Heart left ventricle (tissue), 16 donors: ENCODE measurements around the gene ZNF106. TPM values are rescaled to one million over a fixed set of nuclear protein-coding genes. Genes with fewer than 3 reads are reported as not detected.

Experiments
- ATAC-seq, 4 donors: fragments of 200-7000 bp; cut with Tn5 transposase; one replicate each; pipeline ENCODE4 v1.9.1; 2020 to 2022; ENCODE audit warnings: moderate library complexity in 4 of 4, mild to moderate bottlenecking in 3 of 4, moderate number of reproducible peaks in 1 of 4
- DNase-seq, 5 donors: peaks; one replicate each; pipeline ENCODE4 v3.0.0-alpha.2; 2020
- H3K27ac ChIP-seq, 12 donors: fragments of 200-600 bp; sonication (generic) in 4 of 12; one replicate each; pipeline versions ENCODE4 v1.5.0 to v1.8.0; 2016 to 2022; ENCODE audit warnings: mild to moderate bottlenecking in 2 of 12
- H3K27me3 ChIP-seq, 9 donors: fragments of 200-600 bp; sonication (generic) in 2 of 9; one replicate each; pipeline versions ENCODE4 v1.5.1 to v1.8.0; 2016 to 2022; ENCODE audit warnings: mild to moderate bottlenecking in 3 of 9
- H3K36me3 ChIP-seq, 9 donors: fragments of 200-600 bp; sonication (generic) in 2 of 9; one replicate each; pipeline versions ENCODE4 v1.5.0 to v1.8.0; 2018 to 2022; ENCODE audit warnings: mild to moderate bottlenecking in 2 of 9
- H3K4me1 ChIP-seq, 12 donors: fragments of 200-600 bp; sonication (generic) in 4 of 12; one replicate each; pipeline versions ENCODE4 v1.5.0 to v1.8.0; 2016 to 2022; ENCODE audit warnings: mild to moderate bottlenecking in 3 of 12
- H3K4me3 ChIP-seq, 12 donors: fragments of 200-600 bp; sonication (generic) in 4 of 12; one replicate each; pipeline versions ENCODE4 v1.5.0 to v1.8.0; 2017 to 2022; ENCODE audit warnings: mild to moderate bottlenecking in 9 of 12, moderate library complexity in 4 of 12
- H3K9me3 ChIP-seq, 12 donors: fragments of 200-600 bp; sonication (generic) in 4 of 12; one replicate each; pipeline versions ENCODE4 v1.5.0 to v1.8.0; 2016 to 2022; ENCODE audit warnings: mild to moderate bottlenecking in 1 of 12
- POLR2A ChIP-seq, 2 donors: fragments of 450-650 bp; IDR thresholded peaks; one replicate each; pipeline ENCODE4 v1.6.1; 2017; ENCODE audit warnings: antibody characterized with exemption in 2 of 2, mild to moderate bottlenecking in 2 of 2, moderate library complexity in 2 of 2
- WGBS, 4 donors: extraction: QIAGEN DNeasy Blood & Tissue Kit in 2 of 4; methylation state at CpG; one replicate each; pipeline versions ENCODE4 v1.1.5 to v1.1.7; 2013 to 2018; 5-methylcytosine and 5-hydroxymethylcytosine counted together
- intact Hi-C, 10 donors: fragments of 100-400 bp; cut with DNase I; formaldehyde crosslinking; loops; one replicate each; pipeline versions ENCODE4 v1.11.1 to v1.14.2; 2022
- polyA plus RNA-seq, 2 donors: library from polyadenylated mRNA; stranded (reverse); fragments of 200-250 nt; gene quantifications; one replicate each; pipeline ENCODE4 v1.2.3, GENCODE V29; 2013
- total RNA-seq, 9 donors: library from RNA; depleted of rRNA in 2 of 9; stranded (reverse); fragments of >200 nt in 2 of 9; fragmentation: NEBNext Ultra II Directional in 3 of 9; extraction: Animal tissue kit (Norgen Biotek cat#: 25700) in 3 of 9; gene quantifications; one replicate each; pipeline versions ENCODE4 v1.1.0 to v1.2.4, GENCODE V29; 2016 to 2023
- TF ChIP-seq, protein P1 (sequence below), 12 donors: fragments of 200-600 bp; sonication (generic) in 4 of 12; IDR thresholded peaks; one replicate each; pipeline versions ENCODE4 v1.5.0 to v1.8.0; 2018 to 2022; ENCODE audit warnings: antibody characterized with exemption in 12 of 12, mild to moderate bottlenecking in 5 of 12
- donor health status: ischemic (EF 13 %, LVEDD 7.1; RV severe dilation, severe dysfunction).
- donor health status: healthy with polysubstance abuse.
- donor health status: DM: no; HTN: yes; CAD: no.
- donor health status: DM: no; HTN: no; CAD: no.
- donor health status: ischemic (EF 25% LVEDD 6.9; RV normal size, moderate dysfunction).
- donor health status: ischemic (EF 25% LVEDD 5.7; RV mildly dilated, moderate dysfunction).
- donor health status: healthy.
- donor health status: DM: yes; HTN: yes; CAD: no.
- donor health status: ischemic (EF 35%, LVEDD 5.7; RV mildly dilated, moderate dysfunction).
- donor health status: nonischemic (EF 11% LVEDD 7.7; RV severe dilation, severe dysfunction).
- donor health status: DM: yes; HTN: yes; CAD: no.
- donor health status: PGD.
- donor health status: ischemic (EF 29% LVEDD 5.4; RV normal size, mild dysfunction).
- donor health status: nonischemic (EF 23%, LVEDD 6.1; RV moderate dilation, normal function).

ZNF106 gene
- total and polyA plus RNA-seq, 11 donors: 135 to 999 (median 705) TPM

DNA sequence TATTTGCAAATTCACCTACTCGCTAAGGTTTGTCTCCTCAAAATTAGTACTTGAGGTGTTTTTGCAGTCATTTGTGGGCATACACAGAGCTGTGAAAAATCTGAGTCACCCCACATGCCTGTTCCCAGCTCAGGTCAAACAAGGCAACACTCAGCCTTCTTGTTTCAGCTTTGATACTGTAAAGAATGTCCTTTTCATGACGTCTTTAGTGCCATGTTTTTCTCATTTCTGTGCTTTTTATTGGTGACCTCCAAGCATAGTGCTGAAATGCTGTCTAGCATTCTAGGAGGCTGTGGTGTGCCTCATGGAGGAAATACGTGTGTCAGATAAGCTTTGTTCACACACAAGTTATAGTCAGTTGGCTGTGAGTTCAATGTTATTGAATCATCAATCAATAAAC lies 122.8 kb downstream of the ZNF106 start:
- ATAC-seq (no peak), DNase-seq (no peak)
- 83 to 88% (median 87%) methylated on average over 3 of the region's 3 CpGs for WGBS, 4 donors
- peaks cover 0 to 6% (median 0%) of the 10 kb centered on the region in 12 donors for H3K4me1 ChIP-seq
- no peaks in the 10 kb centered on the region for H3K36me3 ChIP-seq
- no peaks in the 10 kb centered on the region for H3K27me3 ChIP-seq
- no peak overlapping the region for H3K27ac ChIP-seq
- intact Hi-C loops: no loop called here
- H3K9me3 ChIP-seq: no peaks in the 10 kb centered on the region
- no peak overlapping the region for H3K4me3 ChIP-seq
- TF ChIP-seq POLR2A (IDR thresholded peaks at IDR 0.05): no peak
- TF ChIP-seq, protein P1, sequence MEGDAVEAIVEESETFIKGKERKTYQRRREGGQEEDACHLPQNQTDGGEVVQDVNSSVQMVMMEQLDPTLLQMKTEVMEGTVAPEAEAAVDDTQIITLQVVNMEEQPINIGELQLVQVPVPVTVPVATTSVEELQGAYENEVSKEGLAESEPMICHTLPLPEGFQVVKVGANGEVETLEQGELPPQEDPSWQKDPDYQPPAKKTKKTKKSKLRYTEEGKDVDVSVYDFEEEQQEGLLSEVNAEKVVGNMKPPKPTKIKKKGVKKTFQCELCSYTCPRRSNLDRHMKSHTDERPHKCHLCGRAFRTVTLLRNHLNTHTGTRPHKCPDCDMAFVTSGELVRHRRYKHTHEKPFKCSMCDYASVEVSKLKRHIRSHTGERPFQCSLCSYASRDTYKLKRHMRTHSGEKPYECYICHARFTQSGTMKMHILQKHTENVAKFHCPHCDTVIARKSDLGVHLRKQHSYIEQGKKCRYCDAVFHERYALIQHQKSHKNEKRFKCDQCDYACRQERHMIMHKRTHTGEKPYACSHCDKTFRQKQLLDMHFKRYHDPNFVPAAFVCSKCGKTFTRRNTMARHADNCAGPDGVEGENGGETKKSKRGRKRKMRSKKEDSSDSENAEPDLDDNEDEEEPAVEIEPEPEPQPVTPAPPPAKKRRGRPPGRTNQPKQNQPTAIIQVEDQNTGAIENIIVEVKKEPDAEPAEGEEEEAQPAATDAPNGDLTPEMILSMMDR (IDR thresholded peaks at IDR 0.05): no peak

DNA sequence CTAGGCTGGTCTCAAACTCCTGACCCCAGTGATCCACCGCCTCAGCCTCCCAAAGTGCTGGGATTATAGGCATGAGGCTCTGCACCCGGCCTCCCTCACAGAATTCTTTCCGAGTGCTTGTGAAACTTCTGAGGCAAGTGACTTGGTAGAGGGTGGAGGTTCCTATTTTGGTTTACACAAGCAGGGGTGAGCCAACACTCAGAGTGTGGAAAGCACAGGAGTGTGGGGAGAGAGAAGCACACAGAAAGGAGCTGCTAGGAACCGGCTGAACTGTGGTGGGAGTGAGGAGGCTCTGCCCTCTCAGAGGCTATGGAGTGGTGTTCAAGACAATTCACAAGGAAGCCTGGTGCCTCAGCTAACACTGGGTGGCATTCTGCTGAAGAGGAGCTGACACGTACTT lies 123.9 kb downstream of the ZNF106 start:
- H3K27me3 ChIP-seq: no peaks in the 10 kb centered on the region
- no peaks in the 10 kb centered on the region for H3K9me3 ChIP-seq
- TF ChIP-seq, protein P1 (IDR thresholded peaks at IDR 0.05): no peak
- no peak for TF ChIP-seq POLR2A (IDR thresholded peaks at IDR 0.05)
- H3K4me1 ChIP-seq: peaks cover 0 to 6% (median 0%) of the 10 kb centered on the region in 12 donors
- intact Hi-C loops: no loop called here
- H3K4me3 ChIP-seq: no peak overlapping the region
- DNase-seq (no peak), ATAC-seq (peak in 3 of 4 donors; percentile 32 to 78 (median 53))
- H3K36me3 ChIP-seq: peaks cover 0 to 6% (median 0%) of the 10 kb centered on the region in 9 donors
- H3K27ac ChIP-seq: no peak overlapping the region
- WGBS, 4 donors: 73 to 87% (median 75%) methylated on average over 5 of the region's 5 CpGs

DNA sequence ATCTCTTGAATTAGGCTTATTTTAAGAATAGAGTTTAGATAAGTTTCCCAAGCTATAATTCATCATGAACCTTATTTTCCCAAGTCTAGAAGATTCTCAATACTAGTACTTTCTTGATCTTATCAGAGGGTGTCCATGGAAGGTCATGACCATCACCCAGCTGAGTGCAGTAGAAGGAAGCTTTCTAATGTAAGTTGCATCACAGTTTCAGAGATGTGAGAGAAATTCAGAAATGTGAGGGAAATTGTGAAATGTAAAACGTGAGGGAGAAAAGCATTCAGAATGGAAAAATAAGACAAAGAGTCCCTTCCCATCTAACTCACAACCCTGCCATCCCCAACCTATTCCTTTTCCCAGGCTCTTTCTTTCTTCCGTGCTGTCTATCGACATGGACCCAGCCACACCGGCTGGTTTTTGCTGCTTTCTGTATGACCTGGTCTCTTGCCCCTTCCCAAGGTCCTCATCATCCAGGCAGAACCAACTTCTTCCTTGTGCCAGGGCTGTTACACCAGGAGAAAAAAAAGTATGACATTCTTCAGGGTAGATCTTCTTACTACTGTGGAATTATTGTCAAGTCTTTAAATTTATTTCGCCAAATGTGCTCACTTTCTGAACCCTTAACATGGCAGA lies 124.9 kb downstream of the ZNF106 start:
- no peak for TF ChIP-seq POLR2A (IDR thresholded peaks at IDR 0.05)
- TF ChIP-seq, protein P1 (IDR thresholded peaks at IDR 0.05): no peak
- no peak overlapping the region for H3K4me3 ChIP-seq
- H3K27ac ChIP-seq: no peak overlapping the region
- peaks cover 0 to 6% (median 0%) of the 10 kb centered on the region in 12 donors for H3K4me1 ChIP-seq
- no peaks in the 10 kb centered on the region for H3K9me3 ChIP-seq
- no peaks in the 10 kb centered on the region for H3K27me3 ChIP-seq
- intact Hi-C loops: no loop called here
- DNase-seq (no peak), ATAC-seq (no peak)
- 91 to 95% (median 94%) methylated on average over 5 of the region's 5 CpGs for WGBS, 4 donors
- H3K36me3 ChIP-seq: peaks cover 0 to 6% (median 0%) of the 10 kb centered on the region in 9 donors

DNA sequence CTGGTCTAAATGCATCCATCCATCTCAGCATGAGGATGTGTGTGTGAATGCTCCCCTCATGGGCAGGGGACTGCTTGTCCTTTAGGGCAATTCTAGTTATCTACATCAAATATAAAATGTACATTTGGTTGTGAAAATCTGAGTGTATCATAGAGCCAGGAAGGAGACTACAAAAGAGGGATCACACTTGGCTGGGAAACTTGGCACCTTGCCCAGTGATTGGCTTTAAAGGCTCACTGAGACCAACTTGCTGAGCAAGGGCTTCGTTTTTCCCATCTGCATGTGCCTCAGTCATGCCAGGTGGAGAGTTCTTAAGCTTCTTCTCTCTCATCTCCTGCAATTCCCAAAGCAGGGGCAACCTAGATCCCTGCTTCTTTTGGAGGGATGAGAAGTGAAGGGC lies 126.4 kb downstream of the ZNF106 start:
- DNase-seq (peak in 2 of 5 donors; percentile 43 to 48), ATAC-seq (no peak)
- 31 to 62% (median 43%) methylated on average over 1 of the region's 1 CpG for WGBS, 4 donors
- Histone ChIP-seq H3K27ac (no peak overlapping the region), H3K4me3 (no peak overlapping the region), H3K27me3 (no peaks in the 10 kb centered on the region), H3K36me3 (peaks cover 0 to 11% (median 0%) of the 10 kb centered on the region in 9 donors), H3K9me3 (no peaks in the 10 kb centered on the region), H3K4me1 (peaks cover 0 to 12% (median 0%) of the 10 kb centered on the region in 12 donors)
- intact Hi-C loops: no loop called here
- no peak for TF ChIP-seq POLR2A (IDR thresholded peaks at IDR 0.05)
- TF ChIP-seq, protein P1 (IDR thresholded peaks at IDR 0.05): no peak
